NCI-H1694 (cell line): ENCODE data around the gene LRRC8E.
"Not testable (repeated sequence)": the region's sequence is repeated elsewhere in the genome, so short reads cannot be mapped to it uniquely, and the experiment has no call there.

Experiments
- DNase-seq: peaks from one replicate; lab custom pipeline; 2025; lab: John Stamatoyannopoulos, UW

The LRRC8E gene

GRCh38 chr19:7855426-7856108 is 32.7 kb upstream of the LRRC8E start:
- no peak for DNase-seq

GRCh38 chr19:7856109-7856591 is 32.2 kb upstream of the LRRC8E start:
- no peak for DNase-seq

- no peak for DNase-seq
These were observed 31.3 kb upstream of the LRRC8E start for GRCh38 chr19:7856679-7857663.

- no peak for DNase-seq
These were observed 30.6 kb upstream of the LRRC8E start for GRCh38 chr19:7857727-7858108.

GRCh38 chr19:7858109-7858770 is 30.1 kb upstream of the LRRC8E start:
- DNase-seq: peak; percentile 60

- DNase-seq: not testable (repeated sequence)
These were observed 29.2 kb upstream of the LRRC8E start for GRCh38 chr19:7859087-7859486.

GRCh38 chr19:7859831-7860713 is 28.2 kb upstream of the LRRC8E start:
- no peak for DNase-seq

- peak; percentile 58 for DNase-seq
These were observed 27.3 kb upstream of the LRRC8E start for GRCh38 chr19:7860714-7861618.

- DNase-seq: no peak
These were observed 26.5 kb upstream of the LRRC8E start for GRCh38 chr19:7861619-7862412.

GRCh38 chr19:7862413-7862951 is 25.8 kb upstream of the LRRC8E start:
- no peak for DNase-seq

- no peak for DNase-seq
These were observed 24.9 kb upstream of the LRRC8E start for GRCh38 chr19:7863157-7863970.

GRCh38 chr19:7863971-7864689 is 24.2 kb upstream of the LRRC8E start:
- DNase-seq: no peak

GRCh38 chr19:7864690-7865074 is 23.6 kb upstream of the LRRC8E start:
- no peak for DNase-seq

- no peak for DNase-seq
These were observed 22.9 kb upstream of the LRRC8E start for GRCh38 chr19:7865262-7865911.

GRCh38 chr19:7866399-7867091 is 21.8 kb upstream of the LRRC8E start:
- no peak for DNase-seq

- no peak for DNase-seq
These were observed 21.0 kb upstream of the LRRC8E start for GRCh38 chr19:7867092-7867844.
